K562 (cell line): ENCODE results near the gene SANBR.

Experiments used
- CTCF ChIP-seq, 3 experiments: IDR thresholded peaks in 2 of 3; conservative IDR thresholded peaks in 1 of 3; 2 replicates each; pipeline ENCODE4 v1.5.1; 2011 to 2012; ENCODE audit warnings: low read length in 3 of 3, mild to moderate bottlenecking in 3 of 3, control low read depth in 2 of 3, improper control_type of control experiment in 1 of 3, inconsistent platforms in 1 of 3, low read depth in 1 of 3, mixed read lengths in 1 of 3, moderate library complexity in 1 of 3; ENCODE audit not compliant: insufficient read depth in 2 of 3
- EP300 ChIP-seq: IDR thresholded peaks from 2 replicates; pipeline ENCODE4 v1.6.1; 2012; ENCODE audit warnings: low read length, improper control_type of control experiment
- TCF7L2 ChIP-seq: fragments of 150-350 bp; IDR thresholded peaks from 2 replicates; pipeline ENCODE4 v1.6.1; 2016; ENCODE audit warnings: low read depth, mild to moderate bottlenecking, low read length, moderate library complexity
- ZNF253 ChIP-seq: fragments of 250-450 bp; sonication (Bioruptor Pico); conservative IDR thresholded peaks from 2 replicates; pipeline ENCODE4 v1.6.1; 2021; ENCODE audit warnings: mild to moderate bottlenecking

- no peak for TF ChIP-seq ZNF253 (CRISPR knock-in tag)
- TF ChIP-seq TCF7L2, result no peak
- no peak for TF ChIP-seq CTCF (IDR thresholded peaks at IDR 0.05 in 2 of 3, conservative IDR thresholded peaks at IDR 0.05 in 1 of 3; ENCODE audit: insufficient read depth in 2 of 3, low read depth in 1 of 3, low read length in 3 of 3)
- TF ChIP-seq EP300, result no peak
Observed at GRCh38 chr2:61042807-61043206, 22.9 kb upstream of the SANBR start.
